ENCODE data around the gene RAD51C.
A peak's percentile ranks its signal among the peaks of the same experiment; 100 is the strongest.
"Not testable (repeated sequence)": the region's sequence is repeated elsewhere in the genome, so short reads cannot be mapped to it uniquely, and the experiment has no call there.

Gene RAD51C

GRCh38 chr17:58747674-58748073 lies 55.3 kb downstream of the RAD51C start:
- DNase-seq, result no peak

- not testable (repeated sequence) for DNase-seq
Observed at GRCh38 chr17:58749627-58750026, 57.2 kb downstream of the RAD51C start.

- DNase-seq, result no peak
Observed at GRCh38 chr17:58753026-58753425, 60.6 kb downstream of the RAD51C start.

GRCh38 chr17:58755269-58755576 lies 62.8 kb downstream of the RAD51C start:
- DNase-seq, result no peak

- DNase-seq, result peak; percentile 23
Observed at GRCh38 chr17:58755577-58756245, 63.3 kb downstream of the RAD51C start, which contains the start of gene PPM1E. Gene PPM1E (plus strand): TSS chr17:58755854.

- DNase-seq, result no peak
Observed at GRCh38 chr17:58756246-58757161, 64.1 kb downstream of the RAD51C start.

GRCh38 chr17:58757162-58757613 lies 64.8 kb downstream of the RAD51C start:
- DNase-seq, result no peak

- no peak for DNase-seq
Observed at GRCh38 chr17:58758890-58759289, 66.5 kb downstream of the RAD51C start.

- DNase-seq, result no peak
Observed at GRCh38 chr17:58759522-58759921, 67.1 kb downstream of the RAD51C start.

GRCh38 chr17:58760248-58760647 lies 67.8 kb downstream of the RAD51C start:
- DNase-seq, result no peak

- DNase-seq, result no peak
Observed at GRCh38 chr17:58763263-58763662, 70.9 kb downstream of the RAD51C start.

- DNase-seq, result no peak
Observed at GRCh38 chr17:58764373-58764772, 72.0 kb downstream of the RAD51C start.

GRCh38 chr17:58778482-58778881 lies 86.1 kb downstream of the RAD51C start:
- DNase-seq, result not testable (repeated sequence)

- DNase-seq, result no peak
Observed at GRCh38 chr17:58779446-58779845, 87.0 kb downstream of the RAD51C start.

GRCh38 chr17:58783380-58783779 lies 91.0 kb downstream of the RAD51C start:
- no peak for DNase-seq

- DNase-seq, result no peak
Observed at GRCh38 chr17:58785097-58785496, 92.7 kb downstream of the RAD51C start.
